HepG2 (cell line): ENCODE data around the gene HCRT. TPM values are rescaled to one million over a fixed set of nuclear protein-coding genes. Genes with fewer than 3 reads are reported as not detected.

Source experiments
- ATAC-seq: fragments of 200-7000 bp; cut with Tn5 transposase; 3 replicates; pipeline ENCODE4 v1.9.1; 2020; ENCODE audit warnings: mild to moderate bottlenecking, moderate library complexity
- BruUV-seq: library from RNA; stranded (reverse); fragments of 400-500 nt; replicated peaks from 2 replicates; lab custom pipeline; 2021; lab: Mats Ljungman, UMichigan
- CTCF ChIA-PET: fragments of 300-600 bp; formaldehyde crosslinking; extraction: SDS; loops from one replicate; lab custom pipeline; 2021; ENCODE audit warnings: low total read pairs, inconsistent platforms, low intra/inter-chr PET ratio; lab: Yijun Ruan, JAX
- POLR2A ChIA-PET: fragments of 350-600 bp; sonication (Branson Sonifier 250); formaldehyde crosslinking; loops from one replicate; lab custom pipeline; 2020; ENCODE audit warnings: antibody characterized with exemption, inconsistent platforms; lab: Yijun Ruan, JAX
- DNase-seq: peaks from one replicate; pipeline ENCODE4 v3.0.0-alpha.2; 2015; ENCODE audit warnings: low spot score
- FAIRE-seq: peaks from 3 replicates; lab custom pipeline; 2011; peaks lifted over from hg19 to GRCh38; lab: Jason Lieb, UNC
- H2AFZ ChIP-seq: one replicate; pipeline ENCODE4 v1.6.1; 2011; ENCODE audit warnings: low read length, inconsistent platforms
- H3K27ac ChIP-seq: fragments of 300-600 bp; 3 replicates; pipeline ENCODE4 v1.8.0; 2011; ENCODE audit warnings: mixed run types, mild to moderate bottlenecking, mixed read lengths, low read length, inconsistent platforms; ENCODE audit not compliant: insufficient read depth; ENCODE audit errors: extremely low read length
- H3K27me3 ChIP-seq, 2 experiments: fragments of 200-600 bp in 1 of 2; 2 replicates in 1 of 2; 3 replicates in 1 of 2; pipeline versions ENCODE4 v1.6.0 to v1.8.0; 2011; ENCODE audit warnings: low read length in 2 of 2, mild to moderate bottlenecking in 2 of 2, moderate library complexity in 2 of 2, inconsistent platforms in 1 of 2; ENCODE audit not compliant: insufficient read depth in 2 of 2, control insufficient read depth in 1 of 2
- H3K36me3 ChIP-seq, 2 experiments: fragments of 200-600 bp in 1 of 2; replicated peaks in 1 of 2; 2 replicates in 1 of 2; 3 replicates in 1 of 2; pipeline versions ENCODE4 v1.5.1 to v1.8.0; 2011; ENCODE audit warnings: low read length in 2 of 2, inconsistent platforms in 1 of 2; ENCODE audit not compliant: insufficient read depth in 2 of 2, control insufficient read depth in 1 of 2
- H3K4me1 ChIP-seq: 2 replicates; pipeline ENCODE4 v1.5.1; 2012; ENCODE audit warnings: low read length, inconsistent platforms; ENCODE audit not compliant: insufficient read depth
- H3K4me2 ChIP-seq: 2 replicates; pipeline ENCODE4 v1.6.0; 2011; ENCODE audit warnings: low read depth, low read length, inconsistent platforms
- H3K4me3 ChIP-seq, 3 experiments: fragments of 200-600 bp in 1 of 3; sonication (generic), shearing (Covaris generic) in 1 of 3; replicated peaks in 1 of 3; 2 replicates each; pipeline ENCODE4 v1.5.1; 2011 to 2016; ENCODE audit warnings: low read length in 3 of 3, inconsistent platforms in 2 of 3, low read depth in 2 of 3, mild to moderate bottlenecking in 2 of 3, control low read depth in 1 of 3, mixed read lengths in 1 of 3; ENCODE audit not compliant: insufficient read depth in 1 of 3
- H3K79me2 ChIP-seq: one replicate; pipeline ENCODE4 v1.6.1; 2011; ENCODE audit warnings: low read length, inconsistent platforms; ENCODE audit not compliant: insufficient read depth
- H3K9ac ChIP-seq: 2 replicates; pipeline ENCODE4 v1.6.0; 2011; ENCODE audit warnings: mild to moderate bottlenecking, low read depth, low read length, inconsistent platforms; ENCODE audit not compliant: insufficient read depth
- H3K9me3 ChIP-seq: 2 replicates; pipeline ENCODE4 v1.5.1; 2012; ENCODE audit warnings: mild to moderate bottlenecking, low read length
- H4K20me1 ChIP-seq: 2 replicates; pipeline ENCODE4 v1.6.0; 2011; ENCODE audit warnings: inconsistent platforms, mild to moderate bottlenecking, low read length, moderate library complexity; ENCODE audit not compliant: insufficient read depth
- CBX1 ChIP-seq: IDR thresholded peaks from one replicate; pipeline ENCODE4 v1.6.1; 2016; ENCODE audit warnings: antibody characterized with exemption, low read depth
- E2F1 ChIP-seq: sonication (generic); formaldehyde crosslinking; IDR thresholded peaks from 2 replicates; pipeline ENCODE4 v1.5.0; 2020; ENCODE audit warnings: missing genetic modification reagents
- GMEB2 ChIP-seq: IDR thresholded peaks from 2 replicates; pipeline ENCODE4 v1.6.1; 2016; ENCODE audit warnings: missing biosample characterization, missing genetic modification reagents, low read depth
- ONECUT2 ChIP-seq: sonication (generic); formaldehyde crosslinking; IDR thresholded peaks from 2 replicates; pipeline ENCODE4 v1.4.0; 2020; ENCODE audit warnings: missing genetic modification reagents
- PHB2 ChIP-seq: fragments of 450-650 bp; IDR thresholded peaks from 2 replicates; pipeline ENCODE4 v1.6.1; 2018; ENCODE audit not compliant: partially characterized antibody
- PHF5A ChIP-seq: IDR thresholded peaks from one replicate; pipeline ENCODE4 v1.6.1; 2018; ENCODE audit warnings: low read depth, missing genetic modification reagents; ENCODE audit not compliant: unreplicated experiment
- RNF2 ChIP-seq: fragments of 450-650 bp; conservative IDR thresholded peaks from 2 replicates; pipeline ENCODE4 v1.6.1; 2016; ENCODE audit warnings: low read depth
- SAFB2 ChIP-seq: sonication (generic); formaldehyde crosslinking; IDR thresholded peaks from 2 replicates; pipeline ENCODE4 v1.5.1; 2020; ENCODE audit warnings: missing genetic modification reagents, low read depth, mild to moderate bottlenecking, borderline replicate concordance
- TFAP4 ChIP-seq: sonication (generic); IDR thresholded peaks from 2 replicates; pipeline ENCODE4 v1.6.1; 2016; ENCODE audit warnings: low read depth, borderline replicate concordance
- ZFP1 ChIP-seq: IDR thresholded peaks from 2 replicates; pipeline ENCODE4 v1.6.1; 2016
- ZMYM3 ChIP-seq: sonication (generic); formaldehyde crosslinking; IDR thresholded peaks from 2 replicates; pipeline ENCODE4 v1.5.1; 2020; ENCODE audit warnings: mild to moderate bottlenecking, missing genetic modification reagents
- ZNF34 ChIP-seq: sonication (generic); formaldehyde crosslinking; IDR thresholded peaks from 2 replicates; pipeline ENCODE4 v1.4.0; 2020; ENCODE audit warnings: mild to moderate bottlenecking, missing genetic modification reagents, borderline replicate concordance
- ZNF550 ChIP-seq: sonication (generic); formaldehyde crosslinking; IDR thresholded peaks from 2 replicates; pipeline ENCODE4 v1.4.0; 2020; ENCODE audit warnings: mild to moderate bottlenecking, missing genetic modification reagents, borderline replicate concordance
- ZNF577 ChIP-seq: sonication (generic); formaldehyde crosslinking; IDR thresholded peaks from 2 replicates; pipeline ENCODE4 v1.4.0; 2020; ENCODE audit warnings: mild to moderate bottlenecking, low read depth, missing genetic modification reagents, borderline replicate concordance
- ZNF704 ChIP-seq: sonication (generic); formaldehyde crosslinking; IDR thresholded peaks from 2 replicates; pipeline ENCODE4 v1.8.1; 2023; ENCODE audit warnings: mild to moderate bottlenecking, inconsistent platforms, moderate library complexity, missing genetic modification reagents, borderline replicate concordance
- ZNF713 ChIP-seq: sonication (generic); formaldehyde crosslinking; IDR thresholded peaks from 2 replicates; pipeline ENCODE4 v1.4.0; 2020; ENCODE audit warnings: mild to moderate bottlenecking, missing genetic modification reagents
- ZNF773 ChIP-seq: sonication (generic); formaldehyde crosslinking; IDR thresholded peaks from 2 replicates; pipeline ENCODE4 v1.4.0; 2020; ENCODE audit warnings: missing genetic modification reagents, borderline replicate concordance
- ZSCAN22 ChIP-seq: sonication (generic); formaldehyde crosslinking; IDR thresholded peaks from 2 replicates; pipeline ENCODE4 v1.4.0; 2020; ENCODE audit warnings: mild to moderate bottlenecking, missing genetic modification reagents
- WGBS: methylation state at CpG from one replicate; pipeline ENCODE4 v1.1.6; 2017; ENCODE audit warnings: low lambda C conversion rate; 5-methylcytosine and 5-hydroxymethylcytosine counted together
- in situ Hi-C: cut with HindIII; loops from 2 replicates; pipeline ENCODE4 v1.10.0; 2017; ENCODE audit warnings: low pct_unique_long_range_greater_than_20kb; ENCODE audit not compliant: extremely low pct_ligation_motif_present
- intact Hi-C: fragments of 100-400 bp; cut with micrococcal nuclease; formaldehyde crosslinking; loops from one replicate; pipeline ENCODE4 v1.10.0; 2022; ENCODE audit not compliant: unreplicated experiment
- polyA plus RNA-seq, 8 experiments: library from polyadenylated mRNA; depleted of rRNA in 3 of 8; stranded (reverse) in 7 of 8; unstranded in 1 of 8; fragments of >200 nt; fragmentation: Illumina TruSeq in 4 of 8; extraction: Trizol in 4 of 8; gene quantifications; 2 replicates each; pipeline versions ENCODE4 v1.2.1 to v1.2.3, GENCODE V29; 2011 to 2016; ENCODE audit warnings: low read depth in 4 of 8, missing spikeins in 1 of 8, mixed read lengths in 1 of 8; ENCODE audit not compliant: insufficient read depth in 1 of 8
- total RNA-seq, 5 experiments: library from RNA; depleted of rRNA; stranded (reverse); fragments of >200 nt; fragmentation: Illumina TruSeq; extraction: Trizol; gene quantifications; 2 replicates each; pipeline ENCODE4 v1.2.3, GENCODE V29; 2016; ENCODE audit warnings: low read depth in 1 of 5

HCRT gene
- total and polyA plus RNA-seq, 2 of the 13 experiments (the other 11 are each of a cell fraction or from before 2014, with no cell fraction given) = not detected

GRCh38 chr17:42183741-42184711 is 1.2 kb downstream of the HCRT start:
- intact Hi-C loops = loop anchor here (10.0 kb wide), 1 partner anchor 61 kb away; no protein-coding TSS in a partner anchor
- BruUV-seq = TSS peak; percentile 63
- peak; percentile 70 for DNase-seq
- no peak for FAIRE-seq
- in situ Hi-C loops = no loop called here
- Histone ChIP-seq H3K4me2 (peak overlapping the region; percentile 91), H3K36me3 (no peaks in the 10 kb centered on the region), H3K4me1 (peaks cover 52% of the 10 kb centered on the region), H2AFZ (peak overlapping the region; percentile 36), H3K27ac (peak overlapping the region; percentile 43), H3K27me3 (peaks cover 0 to 21% of the 10 kb centered on the region in 2 experiments; a peak in 4 of 5 replicates), H4K20me1 (peaks cover 5% of the 10 kb centered on the region), H3K9ac (peak overlapping the region; percentile 61), H3K79me2 (no peaks in the 10 kb centered on the region), H3K9me3 (no peaks in the 10 kb centered on the region), H3K4me3 (peak overlapping the region; percentile 73 to 88 (median 84))
- ATAC-seq = peak; percentile 78
- ChIA-PET POLR2A (interaction anchor here (0.8 to 2.4 kb wide), 9 partner anchors 10 to 205 kb away, joined by 3 to 30 read pairs (median 8); partner anchors contain the start of genes GHDC and KAT2A), CTCF (no interaction called here)
- 18% methylated on average over 41 of the region's 83 CpGs for WGBS
- TF ChIP-seq PHB2 (no peak), ZNF550 (CRISPR knock-in tag) (peak; percentile 64; the same call in 1 of the 2 replicates), ONECUT2 (CRISPR knock-in tag) (no peak; the same call in 1 of the 2 replicates), CBX1 (no peak), ZFP1 (CRISPR knock-in tag) (0 out of 2 replicates have a peak, but pooled peaks have one; percentile 40), ZNF704 (CRISPR knock-in tag) (0 out of 2 replicates have a peak, but pooled peaks have one; percentile 65), ZNF577 (CRISPR knock-in tag) (no peak), ZSCAN22 (CRISPR knock-in tag) (0 out of 2 replicates have a peak, but pooled peaks have one; percentile 47), GMEB2 (CRISPR knock-in tag) (no peak), SAFB2 (0 out of 2 replicates have a peak, but pooled peaks have one; percentile 69), ZNF773 (CRISPR knock-in tag) (peak; percentile 72), ZNF34 (peak; percentile 85), TFAP4 (peak; percentile 57; the same call in 1 of the 2 replicates), ZMYM3 (no peak; the same call in 1 of the 2 replicates), ZNF713 (no peak), RNF2 (peak; percentile 95), PHF5A (CRISPR knock-in tag) (no peak), E2F1 (CRISPR knock-in tag) (no peak; the same call in 1 of the 2 replicates)
